ENCODE measurements around the gene PRKCG.
A peak's percentile ranks its signal among the peaks of the same experiment; 100 is the strongest.
"Not testable (repeated sequence)": the region's sequence is repeated elsewhere in the genome, so short reads cannot be mapped to it uniquely, and the experiment has no call there.

Gene PRKCG

GRCh38 chr19:53881482-53882390, at the start of gene PRKCG:
Gene PRKCG (plus strand): TSS chr19:53882197. CDS start chr19:53882495, 298 bp downstream.
- Histone ChIP-seq H3K27me3 (ENCODE audit: insufficient read depth, poor library complexity, severe bottlenecking) (peaks cover 28% of the 10 kb centered on the region), H3K9me3 (ENCODE audit: severe bottlenecking) (no peaks in the 10 kb centered on the region), H3K4me1 (ENCODE audit: insufficient read depth, poor library complexity, severe bottlenecking) (no peaks in the 10 kb centered on the region), H3K4me3 (ENCODE audit: severe bottlenecking) (peak within 1 kb of the TSS; percentile 23), H3K36me3 (ENCODE audit: low read depth) (no peaks in the 10 kb centered on the region), H3K27ac (ENCODE audit: poor library complexity, severe bottlenecking) (no peak within 1 kb of the TSS)
- TF ChIP-seq CTCF (IDR thresholded peaks at IDR 0.05; ENCODE audit: poor library complexity, severe bottlenecking), result peak; percentile 54
- ATAC-seq (ENCODE audit: low read depth) (peak; percentile 44), DNase-seq (ENCODE audit: low spot score) (no peak)

GRCh38 chr19:53832861-53833260, 49.1 kb upstream of the PRKCG start:
- not testable (repeated sequence) for H3K27ac ChIP-seq (ENCODE audit: poor library complexity, severe bottlenecking); ATAC-seq (ENCODE audit: low read depth); H3K4me1 ChIP-seq (ENCODE audit: insufficient read depth, poor library complexity, severe bottlenecking); H3K4me3 ChIP-seq (ENCODE audit: severe bottlenecking); H3K36me3 ChIP-seq (ENCODE audit: low read depth); H3K27me3 ChIP-seq (ENCODE audit: insufficient read depth, poor library complexity, severe bottlenecking); H3K9me3 ChIP-seq (ENCODE audit: severe bottlenecking)
- peak; percentile 25 for DNase-seq (ENCODE audit: low spot score)

- H3K9me3 ChIP-seq (ENCODE audit: severe bottlenecking); H3K4me3 ChIP-seq (ENCODE audit: severe bottlenecking); ATAC-seq (ENCODE audit: low read depth); H3K36me3 ChIP-seq (ENCODE audit: low read depth); H3K27me3 ChIP-seq (ENCODE audit: insufficient read depth, poor library complexity, severe bottlenecking): not testable (repeated sequence)
- peak overlapping the region; percentile 68 for H3K27ac ChIP-seq (ENCODE audit: poor library complexity, severe bottlenecking)
- DNase-seq (ENCODE audit: low spot score), result peak; percentile 0
- TF ChIP-seq CTCF (IDR thresholded peaks at IDR 0.05; ENCODE audit: poor library complexity, severe bottlenecking), result peak; percentile 28
- H3K4me1 ChIP-seq (ENCODE audit: insufficient read depth, poor library complexity, severe bottlenecking), result peaks cover 36% of the 10 kb centered on the region
Observed at GRCh38 chr19:53838446-53838845, 43.6 kb upstream of the PRKCG start.

- DNase-seq (ENCODE audit: low spot score), result peak; percentile 1
- ATAC-seq (ENCODE audit: low read depth); H3K27me3 ChIP-seq (ENCODE audit: insufficient read depth, poor library complexity, severe bottlenecking); H3K9me3 ChIP-seq (ENCODE audit: severe bottlenecking); H3K36me3 ChIP-seq (ENCODE audit: low read depth); H3K4me3 ChIP-seq (ENCODE audit: severe bottlenecking): not testable (repeated sequence)
- Histone ChIP-seq H3K4me1 (ENCODE audit: insufficient read depth, poor library complexity, severe bottlenecking) (peaks cover 36% of the 10 kb centered on the region), H3K27ac (ENCODE audit: poor library complexity, severe bottlenecking) (peak overlapping the region; percentile 77)
Observed at GRCh38 chr19:53840241-53840640, 41.8 kb upstream of the PRKCG start.

- peak overlapping the region; percentile 77 for H3K27ac ChIP-seq (ENCODE audit: poor library complexity, severe bottlenecking)
- DNase-seq (ENCODE audit: low spot score), result peak; percentile 70
- H3K27me3 ChIP-seq (ENCODE audit: insufficient read depth, poor library complexity, severe bottlenecking); H3K9me3 ChIP-seq (ENCODE audit: severe bottlenecking); H3K4me3 ChIP-seq (ENCODE audit: severe bottlenecking); H3K36me3 ChIP-seq (ENCODE audit: low read depth): not testable (repeated sequence)
- H3K4me1 ChIP-seq (ENCODE audit: insufficient read depth, poor library complexity, severe bottlenecking), result peaks cover 36% of the 10 kb centered on the region
- peak; percentile 70 for ATAC-seq (ENCODE audit: low read depth)
Observed at GRCh38 chr19:53840914-53841313, 41.1 kb upstream of the PRKCG start.

- no peak for TF ChIP-seq CTCF (IDR thresholded peaks at IDR 0.05; ENCODE audit: poor library complexity, severe bottlenecking)
- peaks cover 23% of the 10 kb centered on the region for H3K4me1 ChIP-seq (ENCODE audit: insufficient read depth, poor library complexity, severe bottlenecking)
- no peak overlapping the region for H3K4me3 ChIP-seq (ENCODE audit: severe bottlenecking)
- no peak overlapping the region for H3K27ac ChIP-seq (ENCODE audit: poor library complexity, severe bottlenecking)
- no peaks in the 10 kb centered on the region for H3K9me3 ChIP-seq (ENCODE audit: severe bottlenecking)
- H3K27me3 ChIP-seq (ENCODE audit: insufficient read depth, poor library complexity, severe bottlenecking), result no peaks in the 10 kb centered on the region
- no peak for ATAC-seq (ENCODE audit: low read depth)
- H3K36me3 ChIP-seq (ENCODE audit: low read depth), result no peaks in the 10 kb centered on the region
- DNase-seq (ENCODE audit: low spot score), result peak; percentile 2
Observed at GRCh38 chr19:53844849-53845246, 37.1 kb upstream of the PRKCG start.
